CD14-positive monocyte (primary cell): Measurements from ENCODE around the gene GRAP. TPM values are rescaled to one million over a fixed set of nuclear protein-coding genes. Genes with fewer than 3 reads are reported as not detected.

Experiments used
- DNase-seq, 3 donors: peaks; one replicate each; pipeline ENCODE4 v3.0.0-alpha.2; 2011 to 2022
- H2AFZ ChIP-seq: 2 replicates; pipeline ENCODE4 v1.6.0; 2012; ENCODE audit warnings: mild to moderate bottlenecking, low read depth, low read length, inconsistent platforms; ENCODE audit not compliant: insufficient read depth, poor library complexity, severe bottlenecking
- H3K27ac ChIP-seq, 2 donors: 1 replicate in 1 of 2; 2 replicates in 1 of 2; pipeline ENCODE4 v1.5.1; 2012 to 2013; ENCODE audit warnings: low read length in 2 of 2, control low read depth in 1 of 2, inconsistent platforms in 1 of 2, low read depth in 1 of 2, mild to moderate bottlenecking in 1 of 2
- H3K27me3 ChIP-seq, 2 donors: one replicate each; pipeline versions ENCODE4 v1.6.0 to v1.6.1; 2011 to 2013; ENCODE audit warnings: low read length in 2 of 2; ENCODE audit not compliant: control insufficient read depth in 2 of 2, insufficient read depth in 2 of 2
- H3K36me3 ChIP-seq, 2 donors: replicated peaks in 1 of 2; 1 replicate in 1 of 2; 2 replicates in 1 of 2; pipeline versions ENCODE4 v1.5.1 to v1.6.1; 2012 to 2013; ENCODE audit warnings: low read length in 2 of 2, control low read depth in 1 of 2, inconsistent platforms in 1 of 2, mild to moderate bottlenecking in 1 of 2; ENCODE audit not compliant: insufficient read depth in 2 of 2, control insufficient read depth in 1 of 2
- H3K4me1 ChIP-seq, 2 donors: 1 replicate in 1 of 2; 2 replicates in 1 of 2; pipeline versions ENCODE4 v1.5.1 to v1.6.1; 2012 to 2013; ENCODE audit warnings: low read length in 2 of 2, control low read depth in 1 of 2, inconsistent platforms in 1 of 2, mild to moderate bottlenecking in 1 of 2, moderate library complexity in 1 of 2; ENCODE audit not compliant: insufficient read depth in 2 of 2, control insufficient read depth in 1 of 2
- H3K4me2 ChIP-seq: replicated peaks from 2 replicates; pipeline ENCODE3; 2012; ENCODE audit warnings: low read length, moderate library complexity, mild to moderate bottlenecking; ENCODE audit not compliant: poor library complexity, severe bottlenecking; ENCODE audit errors: extremely low read depth
- H3K4me3 ChIP-seq, 3 experiments: fragments of 200-600 bp in 1 of 3; sonication (generic) in 1 of 3; replicated peaks in 1 of 3; 1 replicate in 2 of 3; 2 replicates in 1 of 3; pipeline ENCODE4 v1.5.1; 2011 to 2013; ENCODE audit warnings: low read length in 3 of 3, mild to moderate bottlenecking in 3 of 3, control low read depth in 2 of 3, low read depth in 2 of 3, inconsistent platforms in 1 of 3, moderate library complexity in 1 of 3
- H3K79me2 ChIP-seq: 2 replicates; pipeline ENCODE4 v1.6.0; 2012; ENCODE audit warnings: mild to moderate bottlenecking, control low read depth, inconsistent platforms, low read length, moderate library complexity; ENCODE audit not compliant: insufficient read depth
- H3K9ac ChIP-seq: 2 replicates; pipeline ENCODE4 v1.6.0; 2017; ENCODE audit warnings: low read length, mild to moderate bottlenecking; ENCODE audit not compliant: insufficient read depth, poor library complexity, severe bottlenecking
- H3K9me3 ChIP-seq, 2 donors: replicated peaks in 1 of 2; 1 replicate in 1 of 2; 2 replicates in 1 of 2; pipeline versions ENCODE4 v1.5.1 to v1.6.1; 2012 to 2013; ENCODE audit warnings: low read length in 2 of 2, control low read depth in 1 of 2; ENCODE audit not compliant: control insufficient read depth in 1 of 2, insufficient read depth in 1 of 2
- H4K20me1 ChIP-seq: 2 replicates; pipeline ENCODE4 v1.6.0; 2012; ENCODE audit warnings: mild to moderate bottlenecking, low read length, control low read depth, moderate library complexity; ENCODE audit not compliant: insufficient read depth
- H3K27ac Mint-ChIP-seq, 7 donors: one replicate each; pipeline ENCODE4 v1.8.0; 2020; ENCODE audit warnings: mild to moderate bottlenecking in 7 of 7, mixed read lengths in 7 of 7, moderate library complexity in 6 of 7, inconsistent platforms in 2 of 7
- H3K27me3 Mint-ChIP-seq, 3 donors: one replicate each; pipeline ENCODE4 v1.8.0; 2021 to 2022; ENCODE audit warnings: low read depth in 3 of 3, mild to moderate bottlenecking in 3 of 3, mixed read lengths in 3 of 3, moderate library complexity in 3 of 3, inconsistent platforms in 1 of 3
- H3K36me3 Mint-ChIP-seq, 2 donors: one replicate each; pipeline ENCODE4 v1.8.0; 2020; ENCODE audit warnings: mixed read lengths in 2 of 2, inconsistent platforms in 1 of 2, mild to moderate bottlenecking in 1 of 2
- H3K4me1 Mint-ChIP-seq: one replicate; pipeline ENCODE4 v1.8.0; 2020; ENCODE audit warnings: mild to moderate bottlenecking, mixed read lengths
- H3K4me3 Mint-ChIP-seq, 2 donors: one replicate each; pipeline ENCODE4 v1.8.0; 2020; ENCODE audit warnings: mild to moderate bottlenecking in 2 of 2, mixed read lengths in 2 of 2, moderate library complexity in 1 of 2
- H3K9me3 Mint-ChIP-seq, 7 donors: one replicate each; pipeline ENCODE4 v1.8.0; 2020 to 2022; ENCODE audit warnings: mixed read lengths in 7 of 7, mild to moderate bottlenecking in 6 of 7, moderate library complexity in 6 of 7, inconsistent platforms in 2 of 7
- WGBS: methylation state at CpG from one replicate; pipeline ENCODE4 v1.1.5; 2013; ENCODE audit warnings: missing lambda C conversion rate; ENCODE audit not compliant: insufficient coverage; 5-methylcytosine and 5-hydroxymethylcytosine counted together
- intact Hi-C, 2 donors: fragments of 100-400 bp; cut with micrococcal nuclease; formaldehyde crosslinking; loops; one replicate each; pipeline versions ENCODE4 v1.15.0 to v1.15.1; 2023
- polyA plus RNA-seq, 3 donors: library from polyadenylated mRNA; depleted of rRNA in 1 of 3; unstranded in 2 of 3; stranded (reverse) in 1 of 3; fragments of 300-500 nt in 2 of 3; fragments of >200 nt in 1 of 3; fragmentation: Illumina TruSeq in 2 of 3; gene quantifications; 1 replicate in 2 of 3; 2 replicates in 1 of 3; pipeline ENCODE4 v1.2.3, GENCODE V29; 2012 to 2021
- TF ChIP-seq, protein P1 (sequence below): fragments of 200-600 bp; IDR thresholded peaks from one replicate; pipeline ENCODE4 v1.8.0; 2022; ENCODE audit warnings: antibody characterized with exemption, mild to moderate bottlenecking

Gene GRAP
- polyA plus RNA-seq, 3 donors = 3.9 to 5.9 (median 4.5) TPM

DNA sequence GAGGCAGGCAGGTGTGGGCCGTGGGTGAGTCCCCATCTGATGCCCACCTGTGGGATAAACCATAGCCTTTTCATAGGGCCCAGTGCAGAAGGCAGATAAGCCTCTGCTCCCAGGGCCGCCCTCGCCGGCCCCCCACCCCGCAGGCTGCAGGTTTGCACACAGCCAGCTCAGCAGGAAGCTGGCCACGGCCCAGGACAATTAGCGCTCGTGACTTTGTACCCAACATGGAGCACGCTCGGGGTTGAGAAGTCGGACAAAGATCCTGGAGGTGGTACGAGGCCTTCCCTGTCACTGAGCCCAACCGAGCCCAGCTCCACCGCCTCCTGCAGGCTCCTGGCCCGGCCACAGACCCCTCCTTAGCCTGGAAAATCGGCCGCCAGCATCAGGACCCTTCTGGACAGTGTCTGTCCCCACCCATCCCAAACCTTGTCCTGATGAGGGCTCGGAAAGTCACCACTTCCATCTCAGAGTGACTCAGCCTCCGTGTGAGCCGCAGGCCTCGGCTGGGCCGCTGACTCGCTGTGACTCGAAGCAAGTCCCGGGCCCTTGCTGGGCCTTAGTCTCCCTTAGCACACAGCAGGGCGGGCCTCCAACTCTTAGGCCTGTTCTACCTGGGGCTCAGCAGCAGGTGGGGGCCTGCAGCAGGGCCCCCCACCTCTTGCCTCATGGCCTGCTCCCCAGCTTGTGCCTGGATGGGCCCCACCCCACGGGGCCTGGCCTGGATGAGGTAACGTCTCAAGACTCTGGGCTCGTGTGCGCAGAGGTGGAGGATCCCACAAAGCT, 64.9 kb downstream of the GRAP start:
- Histone ChIP-seq H3K4me3 (no peak overlapping the region), H3K79me2 (no peaks in the 10 kb centered on the region), H3K27ac (no peak overlapping the region), H3K27me3 (no peaks in the 10 kb centered on the region), H3K4me2 (no peak overlapping the region), H3K4me1 (no peaks in the 10 kb centered on the region), H3K9me3 (no peaks in the 10 kb centered on the region), H2AFZ (no peak overlapping the region), H3K36me3 (no peaks in the 10 kb centered on the region), H3K9ac (no peak overlapping the region), H4K20me1 (no peaks in the 10 kb centered on the region)
- peak overlapping the region in 1 of 7 donors; percentile 54 for H3K27ac Mint-ChIP-seq
- WGBS = 61% methylated on average over 30 of the region's 30 CpGs
- H3K27me3 Mint-ChIP-seq = peaks cover 1 to 6% (median 2%) of the 10 kb centered on the region in 3 donors
- peaks cover 4% of the 10 kb centered on the region for H3K4me1 Mint-ChIP-seq
- DNase-seq = peak in 2 of 3 donors; percentile 3 to 28
- TF ChIP-seq, protein P1, sequence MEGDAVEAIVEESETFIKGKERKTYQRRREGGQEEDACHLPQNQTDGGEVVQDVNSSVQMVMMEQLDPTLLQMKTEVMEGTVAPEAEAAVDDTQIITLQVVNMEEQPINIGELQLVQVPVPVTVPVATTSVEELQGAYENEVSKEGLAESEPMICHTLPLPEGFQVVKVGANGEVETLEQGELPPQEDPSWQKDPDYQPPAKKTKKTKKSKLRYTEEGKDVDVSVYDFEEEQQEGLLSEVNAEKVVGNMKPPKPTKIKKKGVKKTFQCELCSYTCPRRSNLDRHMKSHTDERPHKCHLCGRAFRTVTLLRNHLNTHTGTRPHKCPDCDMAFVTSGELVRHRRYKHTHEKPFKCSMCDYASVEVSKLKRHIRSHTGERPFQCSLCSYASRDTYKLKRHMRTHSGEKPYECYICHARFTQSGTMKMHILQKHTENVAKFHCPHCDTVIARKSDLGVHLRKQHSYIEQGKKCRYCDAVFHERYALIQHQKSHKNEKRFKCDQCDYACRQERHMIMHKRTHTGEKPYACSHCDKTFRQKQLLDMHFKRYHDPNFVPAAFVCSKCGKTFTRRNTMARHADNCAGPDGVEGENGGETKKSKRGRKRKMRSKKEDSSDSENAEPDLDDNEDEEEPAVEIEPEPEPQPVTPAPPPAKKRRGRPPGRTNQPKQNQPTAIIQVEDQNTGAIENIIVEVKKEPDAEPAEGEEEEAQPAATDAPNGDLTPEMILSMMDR = no peak
- H3K4me3 Mint-ChIP-seq = no peak overlapping the region
- intact Hi-C loops = no loop called here
- no peaks in the 10 kb centered on the region for H3K9me3 Mint-ChIP-seq
- no peaks in the 10 kb centered on the region for H3K36me3 Mint-ChIP-seq

DNA sequence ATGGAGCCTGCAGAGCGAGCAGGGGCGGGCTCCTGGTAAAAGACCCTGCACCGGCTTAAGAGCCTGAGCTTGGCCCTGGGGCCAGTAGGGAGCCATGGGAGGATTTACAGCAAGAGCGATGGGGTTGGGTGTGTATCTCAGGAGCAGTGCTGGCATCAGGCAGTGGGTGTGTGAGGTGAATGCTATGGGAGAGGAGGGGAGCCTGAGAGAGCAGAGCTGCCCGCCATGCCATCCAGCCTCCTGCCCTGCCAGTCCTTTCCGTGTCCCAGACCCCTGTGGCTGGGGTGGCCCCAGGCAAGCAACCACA, 65.5 kb downstream of the GRAP start:
- Histone ChIP-seq H3K36me3 (no peaks in the 10 kb centered on the region), H3K9ac (no peak overlapping the region)
- no peak overlapping the region for H3K27ac Mint-ChIP-seq

More for the DNA sequence above, 65.5 kb downstream of the GRAP start:
- H3K9me3 ChIP-seq = no peaks in the 10 kb centered on the region
- no peaks in the 10 kb centered on the region for H4K20me1 ChIP-seq
- H3K4me3 Mint-ChIP-seq = no peak overlapping the region
- H3K4me1 Mint-ChIP-seq = peaks cover 4% of the 10 kb centered on the region
- no peak overlapping the region for H2AFZ ChIP-seq
- TF ChIP-seq, protein P1 = no peak
- H3K36me3 Mint-ChIP-seq = no peaks in the 10 kb centered on the region
- H3K4me1 ChIP-seq = no peaks in the 10 kb centered on the region
- intact Hi-C loops = no loop called here
- H3K27ac ChIP-seq = no peak overlapping the region
- no peak overlapping the region for H3K4me3 ChIP-seq
- no peaks in the 10 kb centered on the region for H3K27me3 ChIP-seq
- H3K9me3 Mint-ChIP-seq = no peaks in the 10 kb centered on the region
- H3K79me2 ChIP-seq = no peaks in the 10 kb centered on the region
- H3K4me2 ChIP-seq = no peak overlapping the region
- 96% methylated on average over 5 of the region's 6 CpGs for WGBS
- peaks cover 1 to 6% (median 2%) of the 10 kb centered on the region in 3 donors for H3K27me3 Mint-ChIP-seq
- DNase-seq = no peak
